ENCODE measurements around the gene ARPIN.

ARPIN gene

DNA sequence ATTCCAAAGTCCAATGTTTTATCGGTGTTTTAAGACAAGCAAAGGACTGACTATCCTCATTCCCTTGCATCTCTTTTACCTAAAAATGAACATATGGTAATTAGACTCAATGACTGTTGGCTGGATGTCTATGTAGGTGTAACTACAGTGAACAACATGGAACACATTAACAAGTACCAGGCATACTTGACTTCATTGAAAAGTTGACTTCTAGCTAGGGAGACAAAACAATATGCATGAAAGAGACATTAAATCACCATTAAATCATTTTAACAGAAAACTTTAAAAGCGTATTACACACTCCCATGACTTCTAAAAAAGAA, 63.8 kb downstream of the ARPIN start:
- H3K4me3 Mint-ChIP-seq: no peak overlapping the region
- H3K9me3 Mint-ChIP-seq: no peaks in the 10 kb centered on the region
- peaks cover 31% of the 10 kb centered on the region for H3K36me3 Mint-ChIP-seq (ENCODE audit: low read depth)
- H3K27me3 Mint-ChIP-seq: no peaks in the 10 kb centered on the region
- H3K27ac Mint-ChIP-seq: no peak overlapping the region
- H3K4me1 Mint-ChIP-seq (ENCODE audit: low read depth): peaks cover 13% of the 10 kb centered on the region

DNA sequence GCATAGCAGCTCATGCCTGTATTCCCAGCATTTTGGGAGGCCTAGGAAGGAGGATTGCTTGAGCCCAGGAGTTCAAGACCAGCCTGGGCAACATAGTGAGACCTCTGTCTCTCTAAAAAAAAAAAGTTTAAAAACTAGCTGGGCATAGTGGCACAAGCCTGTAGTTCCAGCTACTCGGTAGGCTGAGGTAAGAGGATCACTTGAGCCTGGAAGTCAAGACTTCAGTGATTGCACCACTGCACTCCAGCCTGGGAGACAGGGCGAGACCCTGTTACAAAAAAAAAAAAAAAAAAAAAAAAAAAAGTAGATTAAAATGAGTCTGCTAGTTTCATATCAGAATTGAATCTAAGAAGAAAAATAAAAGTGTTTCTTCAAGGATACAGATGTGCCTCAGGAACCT, 65.7 kb downstream of the ARPIN start:
- Mint-ChIP-seq H3K36me3 (ENCODE audit: low read depth) (peaks cover 31% of the 10 kb centered on the region), H3K27ac (no peak overlapping the region), H3K4me1 (ENCODE audit: low read depth) (peaks cover 15% of the 10 kb centered on the region), H3K27me3 (no peaks in the 10 kb centered on the region), H3K4me3 (no peak overlapping the region), H3K9me3 (no peaks in the 10 kb centered on the region)

DNA sequence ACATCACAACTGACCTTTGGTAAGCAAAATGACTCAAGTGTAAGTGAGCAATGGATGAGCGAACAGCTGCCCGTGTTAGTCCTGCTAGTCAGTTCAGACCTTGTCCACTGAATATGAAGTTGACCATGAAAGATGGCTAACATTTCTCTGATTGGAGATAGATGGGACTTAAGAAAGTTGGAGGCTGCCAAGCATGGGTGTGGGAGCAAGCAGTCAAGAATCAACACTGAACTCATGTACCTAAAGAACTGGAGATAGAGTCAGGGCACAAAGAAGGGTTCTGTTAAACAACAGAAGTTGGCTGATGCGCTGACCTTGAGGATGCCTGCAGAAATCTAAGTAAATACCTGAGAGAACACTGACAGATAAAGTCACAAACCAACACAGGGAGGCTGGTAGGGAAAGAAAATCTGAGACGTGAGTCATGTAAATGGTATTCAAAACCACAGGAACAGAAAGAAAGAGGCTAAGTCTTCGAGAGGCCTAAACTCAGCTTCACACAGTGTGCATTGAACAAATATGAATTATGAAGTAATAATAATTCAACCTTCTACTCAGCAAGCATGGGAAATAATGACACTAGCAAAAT, 67.4 kb downstream of the ARPIN start:
- Mint-ChIP-seq H3K4me3 (no peak overlapping the region), H3K27me3 (no peaks in the 10 kb centered on the region), H3K27ac (no peak overlapping the region), H3K36me3 (ENCODE audit: low read depth) (peaks cover 25% of the 10 kb centered on the region), H3K4me1 (ENCODE audit: low read depth) (peaks cover 16% of the 10 kb centered on the region), H3K9me3 (no peaks in the 10 kb centered on the region)

Measured in stimulated activated naive CD8-positive, alpha-beta T cell treated with anti-CD3 and anti-CD28 coated beads, Interleukin-15, Interleukin-2, amounts not matched to agents 100 ng/mL and 50 ng/mL, for 24 hours (primary cell).